ENCODE results near the gene DPYD. TPM values are rescaled to one million over a fixed set of nuclear protein-coding genes. Genes with fewer than 3 reads are reported as not detected.

Gene DPYD
- total RNA-seq, 1 experiment from 2014 or later: 0.46 TPM

- no peak for TF ChIP-seq AR (CRISPR knock-in tag; IDR thresholded peaks at IDR 0.05)
- TF ChIP-seq MAX (CRISPR knock-in tag; IDR thresholded peaks at IDR 0.05): no peak
- TF ChIP-seq MLX (CRISPR knock-in tag; IDR thresholded peaks at IDR 0.05): no peak
- TF ChIP-seq ZNF281 (CRISPR knock-in tag; IDR thresholded peaks at IDR 0.05): no peak
Observed at GRCh38 chr1:97379387-97380075, 541.3 kb downstream of the DPYD start (continued).

GRCh38 chr1:97378596-97378995 lies 542.2 kb downstream of the DPYD start:
- ATAC-seq: no peak
- H3K36me3 Mint-ChIP-seq: no peaks in the 10 kb centered on the region
- no peak overlapping the region for H3K4me3 Mint-ChIP-seq
- no peaks in the 10 kb centered on the region for H3K27me3 Mint-ChIP-seq (ENCODE audit: low read depth)
- H3K9me3 Mint-ChIP-seq: no peaks in the 10 kb centered on the region
- H3K27ac Mint-ChIP-seq: no peak overlapping the region
- ChIA-PET POLR2A (no interaction called here), CTCF (no interaction called here)
- no peak for DNase-seq (ENCODE audit: low spot score)
- no peaks in the 10 kb centered on the region for H3K4me1 Mint-ChIP-seq
- no peak for TF ChIP-seq ZNF423 (CRISPR knock-in tag; IDR thresholded peaks at IDR 0.05)
- no peak for TF ChIP-seq ZNF263 (CRISPR knock-in tag; IDR thresholded peaks at IDR 0.05; ENCODE audit: low read depth)
- TF ChIP-seq USF1 (CRISPR knock-in tag; IDR thresholded peaks at IDR 0.05): no peak
- no peak for TF ChIP-seq E2F4 (CRISPR knock-in tag; IDR thresholded peaks at IDR 0.05; ENCODE audit: borderline replicate concordance, low read depth)
- no peak for TF ChIP-seq ATF6 (CRISPR knock-in tag; IDR thresholded peaks at IDR 0.05)
- no peak for TF ChIP-seq ETV6 (CRISPR knock-in tag; IDR thresholded peaks at IDR 0.05)
- TF ChIP-seq ZNF671 (CRISPR knock-in tag; IDR thresholded peaks at IDR 0.05): no peak
- TF ChIP-seq IRF2 (CRISPR knock-in tag; IDR thresholded peaks at IDR 0.05; ENCODE audit: borderline replicate concordance, low read depth): no peak
- no peak for TF ChIP-seq NFYB (CRISPR knock-in tag; conservative IDR thresholded peaks at IDR 0.05; ENCODE audit: low read depth)
- no peak for TF ChIP-seq FOXP1 (CRISPR knock-in tag; IDR thresholded peaks at IDR 0.05; ENCODE audit: borderline replicate concordance)
- TF ChIP-seq SP1 (CRISPR knock-in tag; conservative IDR thresholded peaks at IDR 0.05): no peak
- TF ChIP-seq CDX4 (CRISPR knock-in tag; IDR thresholded peaks at IDR 0.05; ENCODE audit: borderline replicate concordance): no peak
- no peak for TF ChIP-seq HMGA2 (CRISPR knock-in tag; IDR thresholded peaks at IDR 0.05)
- no peak for TF ChIP-seq PREB (CRISPR knock-in tag; IDR thresholded peaks at IDR 0.05; ENCODE audit: borderline replicate concordance)
- no peak for TF ChIP-seq ZNF425 (CRISPR knock-in tag; conservative IDR thresholded peaks at IDR 0.05)
- TF ChIP-seq NR3C1 (CRISPR knock-in tag; conservative IDR thresholded peaks at IDR 0.05; ENCODE audit: low read depth): no peak

Data from WTC11 (cell line).